RWPE1 (cell line): ENCODE results near the gene EML2.

Experiments
- CTCF ChIA-PET: fragments of 350-600 bp; sonication (Branson Sonifier 250); formaldehyde crosslinking; extraction: SDS; loops from one replicate; lab custom pipeline; 2021; lab: Yijun Ruan, JAX
- POLR2A ChIA-PET: fragments of 400-600 bp; formaldehyde crosslinking; extraction: SDS; loops from one replicate; lab custom pipeline; 2020; ENCODE audit warnings: antibody characterized with exemption; ENCODE audit not compliant: low non-redundant PET; lab: Yijun Ruan, JAX
- DNase-seq: peaks from one replicate; pipeline ENCODE4 v3.0.0; 2012; ENCODE audit warnings: low spot score
- H3K27ac ChIP-seq: fragments of 450-650 bp; 2 replicates; pipeline ENCODE4 v1.5.1; 2017
- TF ChIP-seq, protein P1 (sequence below): fragments of 450-650 bp; conservative IDR thresholded peaks from 2 replicates; pipeline ENCODE4 v1.5.1; 2017; ENCODE audit warnings: low read depth, mild to moderate bottlenecking

EML2 gene

DNA sequence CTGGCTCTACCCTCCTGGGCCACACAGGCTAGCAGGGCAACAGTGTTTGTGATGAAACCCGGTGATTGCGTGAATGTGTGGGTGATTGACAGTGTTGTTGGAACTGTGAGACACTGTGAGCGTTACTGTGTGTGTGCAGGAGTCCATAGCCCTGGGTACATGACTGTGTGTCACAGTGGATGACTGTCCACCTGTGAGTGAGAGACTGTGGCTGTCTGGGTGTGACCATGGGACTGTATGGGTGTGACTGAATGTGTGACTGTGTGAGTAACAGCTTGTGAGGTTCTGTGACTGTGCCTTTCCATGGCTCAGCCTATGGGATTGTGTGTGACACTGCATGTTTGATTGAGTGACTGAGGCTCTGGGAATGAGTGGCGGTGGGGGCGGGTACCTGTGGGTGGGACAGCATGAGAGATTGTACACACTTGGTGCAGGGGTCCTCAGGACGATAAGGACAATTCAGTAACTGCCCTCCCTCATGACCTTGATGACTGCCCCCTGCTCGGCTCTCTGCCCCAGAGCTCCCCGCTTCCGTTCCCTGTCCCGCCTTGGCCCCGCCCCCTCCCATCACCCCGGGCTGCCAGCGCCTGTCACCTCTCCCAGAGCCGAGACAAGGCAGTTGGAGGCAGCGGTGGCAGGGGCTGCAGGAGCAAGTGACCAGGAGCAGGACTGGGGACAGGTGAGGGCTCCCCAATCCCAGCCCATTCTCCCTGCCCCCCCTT is 28.6 kb upstream of the EML2 start, which contains the start of gene GIPR:
Gene GIPR, plus strand, starts transcription at position 602 of the 722 bp plus-strand sequence. CDS start 1,300 bp downstream, outside the sequence.
- H3K27ac ChIP-seq = peak within 1 kb of the TSS; percentile 36
- peak; percentile 26 for DNase-seq
- TF ChIP-seq, protein P1, sequence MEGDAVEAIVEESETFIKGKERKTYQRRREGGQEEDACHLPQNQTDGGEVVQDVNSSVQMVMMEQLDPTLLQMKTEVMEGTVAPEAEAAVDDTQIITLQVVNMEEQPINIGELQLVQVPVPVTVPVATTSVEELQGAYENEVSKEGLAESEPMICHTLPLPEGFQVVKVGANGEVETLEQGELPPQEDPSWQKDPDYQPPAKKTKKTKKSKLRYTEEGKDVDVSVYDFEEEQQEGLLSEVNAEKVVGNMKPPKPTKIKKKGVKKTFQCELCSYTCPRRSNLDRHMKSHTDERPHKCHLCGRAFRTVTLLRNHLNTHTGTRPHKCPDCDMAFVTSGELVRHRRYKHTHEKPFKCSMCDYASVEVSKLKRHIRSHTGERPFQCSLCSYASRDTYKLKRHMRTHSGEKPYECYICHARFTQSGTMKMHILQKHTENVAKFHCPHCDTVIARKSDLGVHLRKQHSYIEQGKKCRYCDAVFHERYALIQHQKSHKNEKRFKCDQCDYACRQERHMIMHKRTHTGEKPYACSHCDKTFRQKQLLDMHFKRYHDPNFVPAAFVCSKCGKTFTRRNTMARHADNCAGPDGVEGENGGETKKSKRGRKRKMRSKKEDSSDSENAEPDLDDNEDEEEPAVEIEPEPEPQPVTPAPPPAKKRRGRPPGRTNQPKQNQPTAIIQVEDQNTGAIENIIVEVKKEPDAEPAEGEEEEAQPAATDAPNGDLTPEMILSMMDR = no peak
- POLR2A ChIA-PET = no interaction called here
- CTCF ChIA-PET = interaction anchor here (0.5 to 0.7 kb wide), 2 partner anchors 182 to 1832 kb away, joined by 3 to 5 read pairs; no protein-coding TSS in a partner anchor

DNA sequence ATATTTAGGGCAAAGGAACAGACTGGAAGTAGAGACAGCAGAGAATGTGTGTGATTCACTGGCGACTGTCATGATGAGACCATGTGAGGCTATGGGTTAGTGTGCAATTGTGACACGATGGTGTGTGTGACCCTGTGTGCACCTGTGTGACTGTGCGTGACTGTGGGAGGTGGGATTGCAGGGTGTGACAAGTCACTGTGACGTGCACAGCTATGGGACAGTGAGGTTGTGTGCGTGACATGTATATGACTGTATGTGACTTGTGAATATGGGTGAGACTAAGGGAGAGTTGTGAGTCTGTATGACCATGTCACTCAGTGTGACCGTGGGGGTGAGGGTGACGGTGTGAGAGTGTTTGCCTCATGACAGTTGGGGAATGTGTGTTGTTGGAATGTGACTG is 25.4 kb upstream of the EML2 start:
- ChIA-PET CTCF (no interaction called here), POLR2A (no interaction called here)
- DNase-seq = no peak
- TF ChIP-seq, protein P1 = no peak
- no peak overlapping the region for H3K27ac ChIP-seq

DNA sequence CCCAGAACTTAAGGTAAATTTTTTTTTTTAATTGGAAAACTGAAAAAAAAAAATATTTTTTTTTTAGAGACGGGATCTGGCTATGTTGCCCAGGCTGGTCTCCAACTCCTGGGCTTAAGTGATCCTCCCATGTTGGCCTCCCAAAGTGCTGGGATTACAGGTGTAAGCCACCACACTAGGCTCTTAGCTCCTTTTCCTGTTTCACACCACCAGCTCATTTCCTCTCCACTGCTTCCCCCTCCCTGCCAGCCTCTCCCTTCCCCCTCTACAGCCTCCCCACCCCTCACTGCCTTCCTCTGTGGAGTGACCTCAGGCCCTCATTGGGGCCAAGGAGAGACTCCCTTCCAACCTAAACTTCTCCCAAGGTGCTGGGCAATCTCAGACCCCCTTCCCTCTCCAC is 24.6 kb upstream of the EML2 start:
- TF ChIP-seq, protein P1 = no peak
- CTCF ChIA-PET = interaction anchor here (0.6 kb wide), 1 partner anchor 140 kb away, joined by 3 read pairs; no protein-coding TSS in a partner anchor
- no peak for DNase-seq
- POLR2A ChIA-PET = no interaction called here
- no peak overlapping the region for H3K27ac ChIP-seq

DNA sequence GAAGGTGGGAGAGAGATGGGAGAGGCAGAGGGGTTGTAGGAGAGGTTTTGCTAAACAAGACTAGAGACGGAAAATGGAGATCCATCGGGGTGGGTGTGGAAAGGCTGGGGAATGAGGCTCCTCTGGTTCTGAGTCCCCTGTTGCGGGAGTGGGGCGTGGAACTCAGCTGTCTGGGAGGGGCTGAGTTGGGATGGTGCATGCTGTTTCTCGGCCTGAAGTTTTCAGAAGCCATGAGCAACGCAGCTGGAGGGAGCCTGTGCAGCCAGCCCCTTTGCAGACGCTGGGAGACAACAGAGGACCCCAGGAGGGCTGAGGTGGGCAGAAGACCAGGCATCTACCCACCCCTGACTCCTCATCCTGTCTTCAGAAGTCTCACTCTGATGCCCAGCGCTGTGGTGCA is 21.4 kb upstream of the EML2 start:
- ChIA-PET CTCF (no interaction called here), POLR2A (no interaction called here)
- TF ChIP-seq, protein P1 = no peak

DNA sequence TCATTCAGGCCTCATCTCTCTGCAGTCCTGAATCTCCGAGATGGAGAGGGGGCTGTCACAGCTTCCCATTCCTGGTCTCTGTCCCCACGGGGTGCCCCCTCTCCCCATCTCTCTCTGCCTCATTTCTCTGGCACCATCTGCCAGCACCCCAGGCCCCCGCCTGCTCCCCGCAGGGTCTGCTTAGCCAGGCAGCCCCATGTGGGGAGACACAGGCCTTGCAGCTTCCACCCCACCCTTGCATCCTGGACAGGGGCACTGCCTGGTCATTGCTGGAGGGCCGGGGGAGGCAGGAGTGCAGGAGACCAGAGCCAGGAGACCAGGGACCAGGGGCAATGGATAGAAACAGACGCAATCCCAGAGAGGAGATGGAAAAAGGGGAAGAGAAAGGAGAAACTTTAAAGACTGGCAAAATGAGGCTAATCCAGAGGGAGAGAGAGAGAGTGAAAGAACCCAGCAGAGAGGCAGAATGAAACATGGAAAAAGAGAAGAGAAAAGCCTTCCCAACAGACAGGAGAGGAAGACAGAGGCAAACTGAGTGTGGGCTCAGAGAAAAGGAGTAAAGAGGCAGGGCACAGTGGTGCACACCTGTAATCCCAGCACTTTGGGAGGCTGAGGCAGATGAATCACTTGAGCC is 20.0 kb upstream of the EML2 start:
- no peak overlapping the region for H3K27ac ChIP-seq
- no peak for DNase-seq
- POLR2A ChIA-PET = no interaction called here
- CTCF ChIA-PET = no interaction called here
- TF ChIP-seq, protein P1 = no peak

More for the DNA sequence above, 21.4 kb upstream of the EML2 start:
- H3K27ac ChIP-seq = no peak overlapping the region
- DNase-seq = no peak

DNA sequence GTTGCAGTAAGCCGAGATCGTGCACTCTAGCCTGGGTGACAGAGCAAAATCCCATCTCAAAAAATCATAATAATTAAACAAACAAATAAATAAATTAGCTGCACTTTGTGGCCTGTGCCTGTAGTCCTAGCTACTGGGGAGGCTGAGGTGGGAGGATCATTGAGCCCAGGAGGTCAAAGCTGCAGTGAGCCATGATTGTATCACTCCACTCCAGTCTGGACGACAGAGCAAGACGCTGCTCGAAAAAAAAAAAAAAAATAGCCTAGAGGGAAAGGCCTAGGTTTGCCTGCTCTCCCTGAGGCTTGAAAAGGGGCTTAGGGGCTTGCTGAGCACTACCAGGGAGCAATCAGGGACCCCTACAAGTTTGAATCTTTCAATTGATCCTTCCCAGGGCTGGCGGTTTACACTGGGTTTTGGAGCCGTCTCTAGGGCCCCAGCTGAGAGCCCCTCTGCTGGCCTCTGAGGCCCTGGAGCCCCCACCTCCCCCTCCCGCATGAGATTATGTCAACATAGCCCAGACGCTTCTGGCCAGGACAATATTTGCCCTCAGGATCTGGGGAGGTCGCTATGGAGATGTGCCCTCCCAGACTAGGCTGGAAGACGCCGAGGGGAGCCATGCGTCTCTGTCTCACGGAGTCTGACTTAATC is 18.4 kb upstream of the EML2 start:
- POLR2A ChIA-PET = no interaction called here
- DNase-seq = no peak
- TF ChIP-seq, protein P1 = no peak
- H3K27ac ChIP-seq = no peak overlapping the region
- CTCF ChIA-PET = no interaction called here
